B cell (primary cell): ENCODE data around the gene MAD1L1. TPM values are rescaled to one million over a fixed set of nuclear protein-coding genes. Genes with fewer than 3 reads are reported as not detected.

ENCODE experiments used
- ATAC-seq: fragments of 200-7000 bp; cut with Tn5 transposase; one replicate; pipeline ENCODE4 v1.10.0; 2021; ENCODE audit warnings: low read depth, mild to moderate bottlenecking, moderate number of reproducible peaks, moderate library complexity
- CTCF ChIA-PET: fragments of 350-600 bp; sonication (Branson Sonifier 250); formaldehyde crosslinking; loops from one replicate; lab custom pipeline; 2021; ENCODE audit warnings: antibody characterized with exemption, inconsistent platforms; lab: Charles Lee
- POLR2A ChIA-PET: fragments of 350-600 bp; sonication (Branson Sonifier 250); formaldehyde crosslinking; loops from one replicate; lab custom pipeline; 2021; ENCODE audit warnings: antibody characterized with exemption; lab: Charles Lee
- DNase-seq: peaks from one replicate; pipeline ENCODE4 v3.0.0; 2013
- H2AFZ ChIP-seq: 2 replicates; pipeline ENCODE4 v1.6.1; 2012; ENCODE audit warnings: mild to moderate bottlenecking, low read depth, low read length; ENCODE audit not compliant: insufficient read depth, poor library complexity, severe bottlenecking
- H3K27ac ChIP-seq, 2 donors: 1 replicate in 1 of 2; 2 replicates in 1 of 2; pipeline ENCODE4 v1.5.1; 2012 to 2013; ENCODE audit warnings: low read length in 2 of 2, mild to moderate bottlenecking in 2 of 2, moderate library complexity in 1 of 2
- H3K27me3 ChIP-seq, 4 experiments: fragments of 200-600 bp in 1 of 4; sonication (generic) in 1 of 4; replicated peaks in 1 of 4; 1 replicate in 2 of 4; 2 replicates in 2 of 4; pipeline versions ENCODE4 v1.6.1 to v1.7.0; 2013 to 2016; ENCODE audit warnings: low read length in 3 of 4, mild to moderate bottlenecking in 2 of 4, mixed read lengths in 1 of 4, moderate library complexity in 1 of 4; ENCODE audit not compliant: insufficient read depth in 4 of 4, control insufficient read depth in 3 of 4; ENCODE audit errors: control extremely low read depth in 1 of 4
- H3K36me3 ChIP-seq, 2 experiments: replicated peaks in 1 of 2; 1 replicate in 1 of 2; 2 replicates in 1 of 2; pipeline versions ENCODE4 v1.6.1 to v1.7.1; 2013; ENCODE audit warnings: low read length in 1 of 2; ENCODE audit not compliant: insufficient read depth in 2 of 2, control insufficient read depth in 1 of 2; ENCODE audit errors: control extremely low read depth in 1 of 2, extremely low read depth in 1 of 2
- H3K4me1 ChIP-seq, 2 donors: fragments of 200-600 bp in 1 of 2; sonication (generic) in 1 of 2; 1 replicate in 1 of 2; 2 replicates in 1 of 2; pipeline versions ENCODE4 v1.5.1 to v1.6.1; 2013 to 2017; ENCODE audit warnings: low read length in 2 of 2; ENCODE audit not compliant: control insufficient read depth in 2 of 2, insufficient read depth in 2 of 2
- H3K4me2 ChIP-seq: replicated peaks from 2 replicates; pipeline ENCODE3; 2012; ENCODE audit warnings: mild to moderate bottlenecking, low read depth, low read length; ENCODE audit not compliant: poor library complexity, severe bottlenecking
- H3K4me3 ChIP-seq, 5 experiments: fragments of 200-600 bp in 1 of 5; sonication (generic) in 1 of 5; 1 replicate in 3 of 5; 2 replicates in 2 of 5; pipeline versions ENCODE4 v1.5.1 to v1.7.0; 2011 to 2016; ENCODE audit warnings: low read length in 4 of 5, mild to moderate bottlenecking in 4 of 5, low read depth in 2 of 5, control low read depth in 1 of 5, moderate library complexity in 1 of 5; ENCODE audit not compliant: insufficient read depth in 1 of 5; ENCODE audit errors: control extremely low read depth in 1 of 5, extremely low read depth in 1 of 5
- H3K79me2 ChIP-seq: fragments of 200-600 bp; sonication (generic); one replicate; pipeline ENCODE4 v1.6.0; 2016; ENCODE audit warnings: low read length; ENCODE audit not compliant: control insufficient read depth, insufficient read depth
- H3K9ac ChIP-seq: fragments of 200-600 bp; sonication (generic); 2 replicates; pipeline ENCODE4 v1.6.1; 2017; ENCODE audit warnings: mild to moderate bottlenecking, low read length, moderate library complexity
- H3K9me3 ChIP-seq, 3 donors: one replicate each; pipeline versions ENCODE4 v1.6.1 to v1.7.1; 2013; ENCODE audit warnings: low read length in 2 of 3; ENCODE audit not compliant: control insufficient read depth in 2 of 3, insufficient read depth in 1 of 3; ENCODE audit errors: control extremely low read depth in 1 of 3
- H4K20me1 ChIP-seq: 2 replicates; pipeline ENCODE4 v1.6.0; 2012; ENCODE audit warnings: mild to moderate bottlenecking, low read length; ENCODE audit not compliant: insufficient read depth, control insufficient read depth, poor library complexity, severe bottlenecking
- H3K27ac Mint-ChIP-seq: one replicate; pipeline ENCODE4 v1.8.0; 2021; ENCODE audit warnings: mixed read lengths
- H3K27me3 Mint-ChIP-seq: one replicate; pipeline ENCODE4 v1.8.0; 2021; ENCODE audit warnings: mixed read lengths
- H3K4me1 Mint-ChIP-seq: one replicate; pipeline ENCODE4 v1.8.0; 2021; ENCODE audit warnings: mixed read lengths
- H3K4me3 Mint-ChIP-seq: one replicate; pipeline ENCODE4 v1.8.0; 2021; ENCODE audit warnings: mixed read lengths
- H3K9me3 Mint-ChIP-seq: one replicate; pipeline ENCODE4 v1.8.0; 2022; ENCODE audit warnings: mixed read lengths; ENCODE audit not compliant: insufficient read depth
- EZH2 ChIP-seq: IDR thresholded peaks from 2 replicates; pipeline ENCODE4 v1.6.1; 2012; ENCODE audit warnings: borderline replicate concordance, low read depth, mild to moderate bottlenecking, moderate library complexity, low read length; ENCODE audit not compliant: insufficient read depth, poor library complexity, severe bottlenecking
- WGBS: methylation state at CpG from one replicate; pipeline ENCODE4 v1.1.5; 2013; ENCODE audit warnings: missing lambda C conversion rate; ENCODE audit not compliant: insufficient coverage; 5-methylcytosine and 5-hydroxymethylcytosine counted together
- intact Hi-C: fragments of 100-400 bp; cut with micrococcal nuclease; formaldehyde crosslinking; loops from one replicate; pipeline ENCODE4 v1.10.0; 2022
- polyA plus RNA-seq: library from polyadenylated mRNA; depleted of rRNA; stranded (reverse); fragments of >200 nt; gene quantifications from 2 replicates; pipeline ENCODE4 v1.2.3, GENCODE V29; 2012
- total RNA-seq, 2 donors: library from RNA; stranded (reverse); fragments of 120-200 nt in 1 of 2; gene quantifications; 1 replicate in 1 of 2; 2 replicates in 1 of 2; pipeline versions ENCODE4 v1.2.3 to v1.2.4, GENCODE V29; 2013 to 2022
- TF ChIP-seq, protein P1 (sequence below): fragments of 200-600 bp; IDR thresholded peaks from one replicate; pipeline ENCODE4 v1.8.0; 2022; ENCODE audit warnings: antibody characterized with exemption, mild to moderate bottlenecking

MAD1L1 gene
- total and polyA plus RNA-seq, 2 donors (not counting 1 experiment from before 2014, with no cell fraction given), result 86.7 to 110 TPM

DNA sequence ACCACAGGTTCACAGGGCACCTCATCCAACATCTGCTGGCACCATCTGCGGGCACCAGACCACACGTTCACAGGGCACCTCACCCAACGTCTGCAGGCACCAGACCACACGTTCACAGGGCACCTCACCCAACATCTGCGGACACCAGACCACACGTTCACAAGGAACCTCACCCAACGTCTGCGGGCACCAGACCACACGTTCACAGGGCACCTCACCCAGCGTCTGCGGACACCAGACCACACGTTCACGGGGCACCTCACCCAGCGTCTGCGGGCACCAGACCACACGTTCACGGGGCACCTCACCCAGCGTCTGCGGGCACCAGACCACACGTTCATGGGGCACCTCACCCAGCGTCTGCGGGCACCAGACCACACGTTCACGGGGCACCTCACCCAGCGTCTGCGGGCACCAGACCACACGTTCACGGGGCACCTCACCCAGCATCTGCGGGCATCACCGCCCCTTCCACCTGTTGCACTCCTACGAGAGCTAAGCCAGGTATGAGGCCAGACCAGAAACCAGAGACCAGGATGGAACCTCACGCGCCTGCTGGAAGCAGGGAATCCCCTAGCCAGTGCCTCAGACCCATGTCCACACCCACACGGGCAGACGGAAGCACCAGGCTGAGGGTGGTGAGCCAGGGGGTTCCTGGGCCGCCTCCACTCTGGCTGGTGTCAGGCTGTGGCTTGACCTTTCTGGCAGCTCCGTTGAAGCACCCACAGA lies 182.8 kb downstream of the MAD1L1 start:
- H3K4me3 Mint-ChIP-seq, result no peak overlapping the region
- intact Hi-C loops, result no loop called here
- peaks cover 55% of the 10 kb centered on the region for H3K79me2 ChIP-seq
- H3K9me3 ChIP-seq, result no peaks in the 10 kb centered on the region
- peaks cover 5 to 11% of the 10 kb centered on the region in 2 donors for H3K4me1 ChIP-seq
- H3K27me3 ChIP-seq, result no peaks in the 10 kb centered on the region
- ATAC-seq (no peak), DNase-seq (no peak)
- ChIA-PET CTCF (no interaction called here), POLR2A (no interaction called here)
- H3K4me2 ChIP-seq, result no peak overlapping the region
- H3K9ac ChIP-seq, result no peak overlapping the region
- TF ChIP-seq, protein P1, sequence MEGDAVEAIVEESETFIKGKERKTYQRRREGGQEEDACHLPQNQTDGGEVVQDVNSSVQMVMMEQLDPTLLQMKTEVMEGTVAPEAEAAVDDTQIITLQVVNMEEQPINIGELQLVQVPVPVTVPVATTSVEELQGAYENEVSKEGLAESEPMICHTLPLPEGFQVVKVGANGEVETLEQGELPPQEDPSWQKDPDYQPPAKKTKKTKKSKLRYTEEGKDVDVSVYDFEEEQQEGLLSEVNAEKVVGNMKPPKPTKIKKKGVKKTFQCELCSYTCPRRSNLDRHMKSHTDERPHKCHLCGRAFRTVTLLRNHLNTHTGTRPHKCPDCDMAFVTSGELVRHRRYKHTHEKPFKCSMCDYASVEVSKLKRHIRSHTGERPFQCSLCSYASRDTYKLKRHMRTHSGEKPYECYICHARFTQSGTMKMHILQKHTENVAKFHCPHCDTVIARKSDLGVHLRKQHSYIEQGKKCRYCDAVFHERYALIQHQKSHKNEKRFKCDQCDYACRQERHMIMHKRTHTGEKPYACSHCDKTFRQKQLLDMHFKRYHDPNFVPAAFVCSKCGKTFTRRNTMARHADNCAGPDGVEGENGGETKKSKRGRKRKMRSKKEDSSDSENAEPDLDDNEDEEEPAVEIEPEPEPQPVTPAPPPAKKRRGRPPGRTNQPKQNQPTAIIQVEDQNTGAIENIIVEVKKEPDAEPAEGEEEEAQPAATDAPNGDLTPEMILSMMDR, result no peak
- no peak for TF ChIP-seq EZH2
- H3K4me1 Mint-ChIP-seq, result peaks cover 22% of the 10 kb centered on the region
- H3K4me3 ChIP-seq, result no peak overlapping the region
- no peak overlapping the region for H2AFZ ChIP-seq
- peaks cover 0 to 8% of the 10 kb centered on the region in 2 experiments for H3K36me3 ChIP-seq
- H3K27ac Mint-ChIP-seq, result no peak overlapping the region
- no peaks in the 10 kb centered on the region for H3K9me3 Mint-ChIP-seq
- WGBS, result 84% methylated on average over 33 of the region's 37 CpGs
- H4K20me1 ChIP-seq, result peaks cover 30% of the 10 kb centered on the region
- no peaks in the 10 kb centered on the region for H3K27me3 Mint-ChIP-seq
- no peak overlapping the region for H3K27ac ChIP-seq

DNA sequence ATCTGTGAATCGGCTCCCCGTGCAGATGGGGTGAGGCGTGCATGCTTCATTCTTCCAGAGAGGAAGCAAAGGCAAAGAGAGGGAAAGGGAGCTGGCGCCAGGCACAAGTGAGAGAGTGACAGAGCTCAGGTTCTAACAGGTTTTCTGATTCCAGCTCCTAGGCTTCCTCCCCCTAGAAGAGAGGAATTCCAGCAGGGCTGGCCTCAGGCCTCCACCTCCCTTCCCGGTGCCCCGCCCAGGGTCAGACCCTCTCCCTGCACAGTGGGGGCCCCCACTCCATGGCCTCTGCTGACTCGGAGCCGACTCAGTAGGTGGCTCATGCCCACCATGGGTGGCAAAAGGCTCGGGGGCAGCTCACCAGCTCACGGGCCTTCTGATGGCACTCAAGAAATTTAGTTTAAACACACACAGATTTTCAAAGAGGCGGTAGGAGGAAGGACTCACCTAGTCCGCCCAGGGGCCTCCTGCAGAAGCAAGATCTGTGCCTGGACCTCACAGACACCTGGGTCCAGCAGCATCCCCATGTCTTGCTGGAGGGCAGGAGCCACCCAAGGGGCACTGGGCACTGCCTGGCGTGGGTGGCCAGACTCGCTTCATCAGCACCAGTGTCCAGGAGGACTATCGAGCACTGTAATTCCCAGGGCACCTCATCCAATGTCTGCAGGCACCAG lies 183.5 kb downstream of the MAD1L1 start:
- Mint-ChIP-seq H3K27me3 (no peaks in the 10 kb centered on the region), H3K9me3 (no peaks in the 10 kb centered on the region), H3K4me1 (peaks cover 22% of the 10 kb centered on the region), H3K27ac (no peak overlapping the region), H3K4me3 (no peak overlapping the region)
- H3K4me2 ChIP-seq, result no peak overlapping the region
- H3K4me1 ChIP-seq, result peaks cover 5 to 11% of the 10 kb centered on the region in 2 donors
- ChIA-PET CTCF (interaction anchor here (1.1 kb wide), 1 partner anchor 10 kb away, joined by 4 read pairs; no protein-coding TSS in a partner anchor), POLR2A (no interaction called here)
- no peak overlapping the region for H2AFZ ChIP-seq
- no peaks in the 10 kb centered on the region for H3K9me3 ChIP-seq
- TF ChIP-seq, protein P1, result no peak
- no peak for TF ChIP-seq EZH2
- no peak overlapping the region for H3K27ac ChIP-seq
- WGBS, result 97% methylated on average over 11 of the region's 15 CpGs
- H3K36me3 ChIP-seq, result peaks cover 0 to 9% of the 10 kb centered on the region in 2 experiments
- intact Hi-C loops, result no loop called here
- no peak overlapping the region for H3K9ac ChIP-seq
- H3K79me2 ChIP-seq, result peaks cover 50% of the 10 kb centered on the region
- ATAC-seq (no peak), DNase-seq (no peak)
- H4K20me1 ChIP-seq, result peaks cover 30% of the 10 kb centered on the region
- no peaks in the 10 kb centered on the region for H3K27me3 ChIP-seq
- no peak overlapping the region for H3K4me3 ChIP-seq
